NCI-H1436 treated with DMSO at 0.1 percent for 48 hours (cell line): ENCODE data around the gene ARL15.
"Not testable (repeated sequence)": the region's sequence is repeated elsewhere in the genome, so short reads cannot be mapped to it uniquely, and the experiment has no call there.

Experiments
- DNase-seq: peaks from one replicate; lab custom pipeline; 2025; lab: John Stamatoyannopoulos, UW

The ARL15 gene

DNA sequence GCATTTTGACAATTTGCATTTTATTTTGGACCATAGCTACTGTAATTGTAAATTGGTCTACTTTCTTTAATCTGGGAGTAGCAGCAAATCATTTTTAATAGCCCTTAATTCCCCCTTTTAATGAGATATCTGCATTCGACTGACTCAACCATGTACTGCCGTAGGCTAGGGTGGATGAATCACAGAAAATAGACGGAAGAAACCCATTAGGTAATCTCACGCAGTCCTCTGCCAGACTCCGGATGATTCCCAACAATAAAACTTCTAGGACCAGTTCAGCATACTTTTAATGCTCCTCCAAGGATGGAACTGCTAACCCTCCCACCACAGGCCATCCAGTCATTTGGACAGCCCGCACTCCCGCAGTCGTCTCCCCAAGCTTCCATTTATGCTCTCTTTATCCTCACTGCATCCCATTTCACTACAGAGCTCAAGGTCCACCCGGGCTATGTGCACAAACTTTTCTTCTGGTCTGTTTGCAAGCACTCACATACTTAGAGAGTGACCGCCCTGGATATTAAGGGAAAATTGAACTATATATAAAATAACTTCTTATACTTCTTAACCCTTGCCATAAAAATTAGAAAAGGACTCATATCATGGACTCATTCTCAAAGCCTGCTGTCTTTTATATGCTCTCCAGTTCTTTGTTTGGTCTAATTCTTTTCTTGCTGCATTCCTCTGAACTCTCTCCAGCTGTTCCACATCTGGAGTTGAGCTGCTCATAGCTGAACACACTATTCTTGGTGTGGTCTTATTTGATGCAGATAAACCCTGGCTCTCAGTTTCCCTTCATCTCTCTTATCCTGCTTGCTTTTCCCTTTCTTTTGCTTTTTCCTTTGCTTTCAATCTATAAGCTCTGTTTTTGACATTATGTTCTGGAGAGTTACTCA is 326.6 kb downstream of the ARL15 start:
- DNase-seq: no peak

- DNase-seq: not testable (repeated sequence)
Measured at GRCh38 chr5:53982319-53982718, 328.1 kb downstream of the ARL15 start.

DNA sequence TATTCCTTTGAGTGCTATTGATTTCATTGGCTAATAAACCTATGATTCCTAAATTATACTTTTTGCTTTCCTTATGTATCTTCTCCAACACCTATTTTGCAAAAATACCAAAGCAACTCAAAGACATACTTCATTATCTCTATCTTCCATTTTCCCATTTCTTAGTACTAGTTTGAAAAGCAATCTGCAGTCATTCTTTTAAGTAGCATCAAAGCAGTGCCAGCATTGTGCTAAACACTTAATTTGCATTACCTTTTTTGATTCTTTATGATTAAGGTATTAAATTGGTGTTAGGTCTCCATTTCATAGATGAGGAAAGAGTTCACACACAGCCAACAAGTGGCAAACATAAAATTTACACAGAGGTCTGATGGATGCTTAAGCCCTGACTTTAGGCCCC is 330.3 kb downstream of the ARL15 start:
- DNase-seq: no peak

- no peak for DNase-seq
Measured at GRCh38 chr5:53974021-53974420, 336.4 kb downstream of the ARL15 start.

DNA sequence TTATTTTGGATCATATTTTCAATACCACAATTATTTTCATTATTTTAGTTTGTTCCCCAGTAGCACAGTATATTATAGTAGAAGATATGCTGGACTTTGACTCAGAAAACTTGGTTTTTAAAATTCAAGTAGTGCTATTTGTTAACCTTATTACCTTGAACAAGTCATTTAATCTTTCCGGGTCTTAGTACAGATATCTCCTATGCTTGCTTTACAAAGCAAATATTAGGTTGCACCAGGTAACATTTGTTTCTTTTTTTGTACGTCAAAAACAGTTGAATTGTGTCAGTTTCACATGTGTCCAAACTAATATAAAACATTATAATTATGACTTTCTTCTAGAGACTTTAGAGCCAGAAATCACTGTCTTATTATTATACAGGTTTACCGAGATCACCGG is 338.1 kb downstream of the ARL15 start:
- DNase-seq: no peak

DNA sequence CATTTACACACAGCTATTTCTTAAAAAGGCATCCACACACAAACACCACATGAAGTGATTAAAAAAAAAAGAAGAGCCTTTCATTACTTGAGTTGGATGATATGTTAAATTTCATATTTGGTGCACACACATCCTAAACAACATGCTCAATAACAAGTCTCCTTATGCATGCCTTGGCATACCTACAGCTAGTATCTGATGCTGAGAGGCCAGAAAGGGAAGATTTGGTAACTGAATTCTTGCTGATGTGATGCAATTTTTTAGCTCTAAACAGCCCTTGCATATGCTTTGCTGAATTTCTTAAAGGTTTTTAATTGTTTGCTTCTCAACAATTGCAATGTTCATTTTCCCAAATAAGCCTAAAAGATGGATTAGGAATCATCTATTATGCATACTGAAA is 338.8 kb downstream of the ARL15 start:
- DNase-seq: no peak

- DNase-seq: no peak
Measured at GRCh38 chr5:53971131-53971530, 339.2 kb downstream of the ARL15 start.

DNA sequence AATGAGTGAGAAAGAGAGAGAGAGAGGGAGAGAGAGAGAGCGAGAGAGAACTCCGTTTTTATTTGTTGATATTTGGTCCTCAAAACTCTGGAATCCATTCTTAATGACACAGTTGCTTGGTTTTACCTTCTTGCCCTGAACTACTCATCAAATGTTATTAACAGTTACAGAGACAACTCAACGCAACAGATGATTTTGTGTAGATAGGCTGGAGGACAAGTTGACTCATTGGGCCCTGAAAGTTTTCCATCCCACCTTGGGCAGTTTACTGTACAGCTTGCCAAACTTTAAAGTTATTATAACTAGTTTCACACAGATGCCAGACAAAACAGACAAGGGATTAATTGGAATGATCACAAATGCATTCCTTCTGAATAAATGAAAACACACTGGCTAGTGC is 339.9 kb downstream of the ARL15 start:
- no peak for DNase-seq

DNA sequence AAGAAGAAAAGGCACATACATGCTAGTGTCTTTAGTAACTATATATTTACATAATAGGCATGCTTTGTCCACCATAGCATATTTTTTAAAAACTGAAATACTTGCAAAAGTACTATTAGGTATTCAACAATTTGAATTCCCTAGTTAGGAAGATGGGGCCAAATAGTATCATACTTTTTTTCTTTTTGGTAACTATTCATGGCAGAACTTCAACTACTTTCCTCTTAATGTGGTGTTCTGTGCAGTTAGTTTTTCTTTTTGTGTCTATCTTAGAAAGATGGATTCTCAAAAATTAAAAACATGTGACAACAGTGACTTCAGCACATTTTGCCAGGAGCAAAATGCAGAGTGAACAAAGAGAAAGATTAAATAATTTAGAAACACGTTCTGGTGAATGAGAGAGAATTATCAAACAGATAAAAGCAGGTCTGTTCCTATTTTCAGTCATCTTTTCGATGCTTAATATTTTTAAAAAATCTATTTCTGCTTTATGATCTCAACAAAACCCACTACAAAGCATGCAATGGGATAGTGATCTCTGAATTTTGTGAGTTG is 341.1 kb downstream of the ARL15 start:
- DNase-seq: no peak

GRCh38 chr5:53965459-53965858 is 344.9 kb downstream of the ARL15 start:
- no peak for DNase-seq

DNA sequence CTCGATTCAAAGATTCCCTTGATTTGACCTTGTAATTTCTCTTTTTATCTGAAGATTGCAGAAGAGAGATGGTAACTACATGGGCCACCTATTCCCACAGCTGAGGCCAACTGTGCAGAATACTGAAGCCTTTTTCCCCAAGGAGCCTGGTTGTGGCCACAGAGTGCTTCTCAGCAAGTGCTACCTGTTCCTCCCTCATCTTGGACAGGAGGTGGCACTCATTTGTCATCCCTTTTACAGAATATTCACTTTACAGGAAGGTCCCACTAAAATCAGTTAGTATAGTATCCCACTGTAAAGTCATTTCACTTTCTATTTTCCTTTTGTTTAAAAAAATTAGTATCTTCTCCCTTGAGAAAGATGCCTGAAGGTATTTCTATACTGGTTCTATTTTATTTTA is 346.4 kb downstream of the ARL15 start:
- DNase-seq: no peak

- DNase-seq: no peak
Measured at GRCh38 chr5:53962306-53962705, 348.1 kb downstream of the ARL15 start.

DNA sequence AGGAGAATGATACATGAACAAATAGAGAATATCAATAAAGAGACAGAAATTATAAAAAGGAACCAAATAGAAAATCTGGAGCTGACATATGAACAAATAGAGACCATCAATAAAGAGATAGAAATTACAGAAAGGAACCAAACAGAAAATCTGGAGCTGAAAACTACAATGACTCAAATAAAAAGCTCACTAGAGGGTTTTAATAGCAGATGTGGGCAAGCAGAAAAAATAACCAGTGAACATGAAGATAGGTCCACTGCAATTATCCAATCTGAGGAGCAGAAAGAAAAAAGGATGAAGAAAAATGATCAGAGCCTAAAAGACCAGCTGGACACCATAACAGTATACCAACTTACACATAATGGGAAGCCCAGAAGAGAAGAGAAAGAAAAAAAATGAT is 353.7 kb downstream of the ARL15 start:
- DNase-seq: no peak

DNA sequence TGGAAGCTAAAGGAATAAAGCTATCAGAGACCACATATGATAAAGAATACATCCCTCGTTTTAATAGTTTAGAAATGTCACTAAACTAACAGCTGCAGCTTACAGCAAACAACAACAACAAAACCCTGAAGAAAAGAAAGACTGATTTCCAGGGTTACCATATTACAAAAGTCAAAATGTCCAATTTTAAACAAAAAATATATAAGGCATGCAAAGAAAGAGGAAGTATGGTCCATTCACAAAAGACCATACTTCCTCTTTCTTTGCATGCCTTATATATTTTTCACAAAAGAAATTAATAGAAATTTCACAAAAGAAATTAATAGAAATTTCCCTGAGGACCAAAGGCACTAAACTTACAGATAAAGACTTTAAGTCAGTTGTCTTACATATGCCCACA is 354.2 kb downstream of the ARL15 start:
- DNase-seq: no peak

GRCh38 chr5:53950621-53951020 is 359.8 kb downstream of the ARL15 start:
- DNase-seq: no peak

DNA sequence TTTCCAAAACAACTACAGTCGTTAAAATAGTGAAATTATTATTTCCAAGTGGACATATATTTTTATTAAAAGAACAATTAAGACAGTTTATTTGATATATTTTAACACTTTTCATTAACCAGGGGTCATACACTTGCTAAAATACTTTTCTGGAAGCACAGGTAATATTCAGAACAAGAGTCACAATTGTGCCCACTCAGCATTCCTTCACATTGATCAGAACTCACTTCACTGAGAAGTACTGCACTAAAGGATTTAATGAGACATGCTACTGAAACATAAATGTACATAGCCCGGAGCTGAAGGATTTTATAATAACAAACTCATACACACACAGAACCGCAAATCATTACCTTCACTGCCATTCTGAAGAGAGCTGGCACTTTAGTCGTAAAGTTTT is 361.8 kb downstream of the ARL15 start:
- no peak for DNase-seq

- DNase-seq: no peak
Measured at GRCh38 chr5:53946405-53947100, 363.8 kb downstream of the ARL15 start.

DNA sequence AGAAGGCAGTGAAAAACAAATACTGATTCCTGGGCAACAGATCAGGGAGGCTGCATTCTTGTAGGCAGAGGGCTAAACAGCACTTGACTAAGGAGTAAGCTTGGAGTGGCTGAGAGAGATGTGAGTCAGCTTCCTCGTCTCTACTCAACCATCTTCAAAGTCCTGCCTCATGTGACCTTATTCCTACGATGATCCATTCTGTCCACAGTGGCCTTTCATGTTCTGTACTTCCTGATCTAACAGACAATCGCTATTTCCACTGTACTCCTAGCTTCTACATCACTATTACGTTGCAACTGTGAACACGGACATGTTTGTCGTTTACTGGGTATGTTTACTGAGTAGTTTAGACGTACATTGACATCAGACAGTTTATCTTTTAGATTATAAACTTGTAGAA is 365.4 kb downstream of the ARL15 start:
- no peak for DNase-seq

GRCh38 chr5:53943938-53944337 is 366.4 kb downstream of the ARL15 start:
- no peak for DNase-seq

- no peak for DNase-seq
Measured at GRCh38 chr5:53942724-53943123, 367.6 kb downstream of the ARL15 start.

- DNase-seq: no peak
Measured at GRCh38 chr5:53940921-53941320, 369.5 kb downstream of the ARL15 start.

- DNase-seq: no peak
Measured at GRCh38 chr5:53937467-53937866, 372.9 kb downstream of the ARL15 start.
